ENCODE measurements around the gene ANKRD29. TPM values are rescaled to one million over a fixed set of nuclear protein-coding genes. Genes with fewer than 3 reads are reported as not detected.

The ANKRD29 gene
- total RNA-seq, 5 donors from 2014 or later (not counting 1 experiment from before 2014, with no cell fraction given), result 0.23 to 0.48 (median 0.32) TPM; not detected in 1

DNA sequence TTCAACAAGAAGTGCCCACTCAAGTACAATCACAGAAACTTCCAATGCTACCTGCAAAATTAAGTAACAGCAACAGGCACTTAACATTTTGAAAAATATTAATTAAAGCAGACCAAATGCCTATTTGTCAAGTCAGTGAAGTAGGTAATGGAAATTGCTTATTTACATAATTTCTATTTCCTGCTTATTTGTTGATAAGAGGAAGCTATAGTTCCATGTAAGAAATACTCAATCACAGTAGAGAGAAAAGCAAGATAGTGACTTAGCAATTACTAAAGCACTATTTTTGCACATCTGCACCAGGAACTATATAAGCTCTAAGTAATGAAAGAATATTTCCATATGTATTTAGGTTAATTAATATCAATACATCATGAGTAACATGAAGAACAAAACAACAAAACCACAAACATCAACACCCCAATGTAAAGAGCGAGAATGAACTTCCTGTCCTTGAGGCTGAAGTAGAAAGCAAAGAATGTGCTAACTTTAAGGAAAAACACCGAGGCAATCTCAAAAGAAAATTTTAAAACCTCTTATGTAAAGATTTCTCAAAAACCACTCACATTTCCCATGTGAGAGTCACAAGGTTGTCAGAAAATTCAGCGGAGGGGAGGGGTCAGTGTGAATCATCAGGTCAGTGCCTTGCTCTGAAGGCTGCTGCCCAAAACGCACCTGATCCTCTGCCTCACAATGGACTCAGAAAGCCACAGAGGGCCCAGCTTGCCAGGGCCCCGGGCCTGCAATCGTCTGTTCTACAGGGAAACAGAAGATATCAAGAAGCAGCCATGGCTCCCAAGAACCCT lies 88.9 kb downstream of the ANKRD29 start:
- peaks cover 37% of the 10 kb centered on the region for H3K36me3 Mint-ChIP-seq
- WGBS (ENCODE audit: insufficient coverage), result 17% methylated on average over 2 of the region's 6 CpGs
- ChIA-PET POLR2A (no interaction called here), CTCF (interaction anchor here in 1 of 2 donors (1.3 kb wide), 1 partner anchor 57 kb away, joined by 6 read pairs; no protein-coding TSS in a partner anchor)
- H3K27ac Mint-ChIP-seq, result peak overlapping the region; percentile 91 to 92
- Histone ChIP-seq H3K36me3 (ENCODE audit: control insufficient read depth in 2 of 2, extremely low read depth in 1 of 2, insufficient read depth in 1 of 2, low read length in 1 of 2) (peaks cover 0 to 25% of the 10 kb centered on the region in 2 donors), H3K27ac (ENCODE audit: low read length) (peak overlapping the region; percentile 91), H3K9me3 (no peaks in the 10 kb centered on the region), H3K4me3 (ENCODE audit: control insufficient read depth in 1 of 2, extremely low read depth in 1 of 2, low read length in 1 of 2) (peak overlapping the region in 1 of 2 donors; percentile 22), H3K27me3 (replicated peaks in 1 of 2; ENCODE audit: control insufficient read depth in 2 of 2, extremely low read depth in 1 of 2, insufficient read depth in 2 of 2, low read length in 1 of 2) (no peaks in the 10 kb centered on the region), H3K4me1 (ENCODE audit: control insufficient read depth in 1 of 2, extremely low read depth in 1 of 2, insufficient read depth in 2 of 2, low read length in 2 of 2) (peaks cover 26 to 66% of the 10 kb centered on the region in 2 experiments)
- no peaks in the 10 kb centered on the region for H3K27me3 Mint-ChIP-seq
- peaks cover 40 to 64% (median 53%) of the 10 kb centered on the region in 3 donors for H3K4me1 Mint-ChIP-seq
- peak overlapping the region; percentile 9 to 55 (median 55) for H3K4me3 Mint-ChIP-seq
- DNase-seq, result peak in 13 of 35 experiments; percentile 4 to 59 (median 20)
- H3K9me3 Mint-ChIP-seq, result no peaks in the 10 kb centered on the region
- ATAC-seq (replicated peaks in 1 of 4), result peak; percentile 60 to 78 (median 64)

DNA sequence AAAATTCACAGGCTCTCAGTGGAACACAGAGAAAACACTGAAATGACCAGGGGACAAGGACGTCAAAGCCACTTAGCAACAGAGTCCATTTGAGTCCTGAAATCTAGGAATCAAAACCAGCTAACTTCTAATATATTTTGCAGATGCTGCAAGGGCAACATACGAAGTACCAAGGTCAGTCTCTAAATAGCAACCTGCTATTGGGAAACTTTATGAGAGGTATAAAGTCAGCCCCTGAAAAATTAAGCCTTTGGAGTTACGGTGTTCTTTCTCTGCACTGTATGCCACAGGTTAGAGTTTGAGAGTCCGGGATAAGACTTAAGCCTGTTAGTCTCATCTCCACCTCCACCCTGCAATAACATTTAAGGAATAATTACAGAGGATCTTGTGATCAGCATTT lies 89.7 kb downstream of the ANKRD29 start:
- H3K4me3 Mint-ChIP-seq, result no peak overlapping the region
- H3K4me1 Mint-ChIP-seq, result peaks cover 33 to 56% (median 46%) of the 10 kb centered on the region in 3 donors
- no CpG with 5 or more reads among the region's 4 CpGs for WGBS (ENCODE audit: insufficient coverage)
- H3K36me3 Mint-ChIP-seq, result peaks cover 43% of the 10 kb centered on the region
- Histone ChIP-seq H3K4me1 (ENCODE audit: control insufficient read depth in 1 of 2, extremely low read depth in 1 of 2, insufficient read depth in 2 of 2, low read length in 2 of 2) (peaks cover 26 to 59% of the 10 kb centered on the region in 2 experiments), H3K36me3 (ENCODE audit: control insufficient read depth in 2 of 2, extremely low read depth in 1 of 2, insufficient read depth in 1 of 2, low read length in 1 of 2) (peaks cover 0 to 33% of the 10 kb centered on the region in 2 donors), H3K27me3 (replicated peaks in 1 of 2; ENCODE audit: control insufficient read depth in 2 of 2, extremely low read depth in 1 of 2, insufficient read depth in 2 of 2, low read length in 1 of 2) (no peaks in the 10 kb centered on the region), H3K9me3 (no peaks in the 10 kb centered on the region), H3K27ac (ENCODE audit: low read length) (peak overlapping the region; percentile 91), H3K4me3 (ENCODE audit: control insufficient read depth in 1 of 2, extremely low read depth in 1 of 2, low read length in 1 of 2) (no peak overlapping the region)
- ChIA-PET CTCF (interaction anchor here in 1 of 2 donors (1.3 kb wide), 1 partner anchor 57 kb away, joined by 6 read pairs; no protein-coding TSS in a partner anchor), POLR2A (no interaction called here)
- no peaks in the 10 kb centered on the region for H3K9me3 Mint-ChIP-seq
- ATAC-seq (replicated peaks in 1 of 4) (no peak), DNase-seq (no peak)
- peak overlapping the region; percentile 91 to 92 for H3K27ac Mint-ChIP-seq
- H3K27me3 Mint-ChIP-seq, result no peaks in the 10 kb centered on the region

DNA sequence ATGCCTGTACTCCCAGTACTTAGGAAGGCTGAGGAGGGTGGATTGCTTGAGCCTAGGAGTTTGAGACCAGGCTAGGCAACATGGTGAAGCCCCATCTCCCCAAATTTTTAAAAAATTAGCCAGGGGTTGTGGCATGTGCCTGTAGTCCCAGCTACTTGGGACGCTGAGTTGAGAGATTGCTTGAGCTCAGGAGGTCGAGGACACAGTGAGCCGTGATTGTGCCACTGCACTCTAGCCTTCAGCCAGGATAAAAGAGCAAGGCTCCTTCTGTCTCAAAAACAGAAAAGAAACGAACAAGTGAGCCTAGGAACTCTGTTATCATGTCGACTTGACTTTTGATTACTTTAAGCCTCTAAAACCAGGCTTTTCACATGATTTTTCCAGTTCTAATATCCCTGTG lies 90.1 kb downstream of the ANKRD29 start:
- Mint-ChIP-seq H3K9me3 (no peaks in the 10 kb centered on the region), H3K36me3 (peaks cover 46% of the 10 kb centered on the region), H3K27me3 (no peaks in the 10 kb centered on the region), H3K4me1 (peaks cover 33 to 55% (median 46%) of the 10 kb centered on the region in 3 donors), H3K4me3 (peak overlapping the region in 1 of 3 donors; percentile 1), H3K27ac (peak overlapping the region; percentile 85 to 91)
- Histone ChIP-seq H3K4me3 (ENCODE audit: control insufficient read depth in 1 of 2, extremely low read depth in 1 of 2, low read length in 1 of 2) (no peak overlapping the region), H3K36me3 (ENCODE audit: control insufficient read depth in 2 of 2, extremely low read depth in 1 of 2, insufficient read depth in 1 of 2, low read length in 1 of 2) (peaks cover under 1 to 36% of the 10 kb centered on the region in 2 donors), H3K27me3 (replicated peaks in 1 of 2; ENCODE audit: control insufficient read depth in 2 of 2, extremely low read depth in 1 of 2, insufficient read depth in 2 of 2, low read length in 1 of 2) (no peaks in the 10 kb centered on the region), H3K27ac (ENCODE audit: low read length) (peak overlapping the region; percentile 91), H3K9me3 (no peaks in the 10 kb centered on the region), H3K4me1 (ENCODE audit: control insufficient read depth in 1 of 2, extremely low read depth in 1 of 2, insufficient read depth in 2 of 2, low read length in 2 of 2) (peaks cover 26 to 59% of the 10 kb centered on the region in 2 experiments)
- no peak for ATAC-seq (replicated peaks in 1 of 4)
- no peak for DNase-seq
- ChIA-PET CTCF (no interaction called here), POLR2A (interaction anchor here in 1 of 2 donors (0.5 kb wide), 1 partner anchor 647 kb away, joined by 3 read pairs; no protein-coding TSS in a partner anchor)
- WGBS (ENCODE audit: insufficient coverage), result 94% methylated on average over 4 of the region's 5 CpGs

DNA sequence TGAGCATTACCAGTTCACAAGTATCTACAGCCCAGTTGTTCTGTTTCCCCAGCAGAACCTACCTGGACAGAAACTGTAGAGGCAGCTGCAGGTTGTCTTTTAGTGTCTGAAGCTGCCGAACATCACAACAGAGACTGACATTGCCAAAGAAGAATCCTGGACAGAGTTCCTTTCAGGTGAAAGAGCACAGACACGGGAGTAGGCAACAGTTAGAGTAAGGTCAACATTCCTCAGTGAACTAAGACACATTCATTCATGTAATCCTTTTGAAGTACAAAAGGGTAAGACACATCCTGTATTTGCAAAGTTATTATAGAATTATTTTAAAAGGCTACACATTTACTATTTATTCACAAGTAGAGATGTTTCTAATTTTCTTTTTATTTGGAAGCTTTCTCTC lies 90.7 kb downstream of the ANKRD29 start:
- no peak for DNase-seq
- Histone ChIP-seq H3K4me3 (ENCODE audit: control insufficient read depth in 1 of 2, extremely low read depth in 1 of 2, low read length in 1 of 2) (no peak overlapping the region), H3K27me3 (replicated peaks in 1 of 2; ENCODE audit: control insufficient read depth in 2 of 2, extremely low read depth in 1 of 2, insufficient read depth in 2 of 2, low read length in 1 of 2) (no peaks in the 10 kb centered on the region), H3K27ac (ENCODE audit: low read length) (no peak overlapping the region), H3K4me1 (ENCODE audit: control insufficient read depth in 1 of 2, extremely low read depth in 1 of 2, insufficient read depth in 2 of 2, low read length in 2 of 2) (peaks cover 26 to 59% of the 10 kb centered on the region in 2 experiments), H3K36me3 (ENCODE audit: control insufficient read depth in 2 of 2, extremely low read depth in 1 of 2, insufficient read depth in 1 of 2, low read length in 1 of 2) (peaks cover 6 to 42% of the 10 kb centered on the region in 2 donors), H3K9me3 (no peaks in the 10 kb centered on the region)
- peak overlapping the region; percentile 60 to 85 for H3K27ac Mint-ChIP-seq
- CTCF ChIA-PET, result no interaction called here
- H3K27me3 Mint-ChIP-seq, result no peaks in the 10 kb centered on the region
- H3K4me1 Mint-ChIP-seq, result peaks cover 33 to 55% (median 46%) of the 10 kb centered on the region in 3 donors
- 82% methylated on average over 1 of the region's 2 CpGs for WGBS (ENCODE audit: insufficient coverage)
- no peaks in the 10 kb centered on the region for H3K9me3 Mint-ChIP-seq
- POLR2A ChIA-PET, result interaction anchor here (0.5 to 0.9 kb wide), 4 partner anchors 10 to 647 kb away, joined by 3 to 4 read pairs (median 4); no protein-coding TSS in a partner anchor
- ATAC-seq (replicated peaks in 1 of 4), result no peak
- H3K36me3 Mint-ChIP-seq, result peaks cover 51% of the 10 kb centered on the region
- no peak overlapping the region for H3K4me3 Mint-ChIP-seq

DNA sequence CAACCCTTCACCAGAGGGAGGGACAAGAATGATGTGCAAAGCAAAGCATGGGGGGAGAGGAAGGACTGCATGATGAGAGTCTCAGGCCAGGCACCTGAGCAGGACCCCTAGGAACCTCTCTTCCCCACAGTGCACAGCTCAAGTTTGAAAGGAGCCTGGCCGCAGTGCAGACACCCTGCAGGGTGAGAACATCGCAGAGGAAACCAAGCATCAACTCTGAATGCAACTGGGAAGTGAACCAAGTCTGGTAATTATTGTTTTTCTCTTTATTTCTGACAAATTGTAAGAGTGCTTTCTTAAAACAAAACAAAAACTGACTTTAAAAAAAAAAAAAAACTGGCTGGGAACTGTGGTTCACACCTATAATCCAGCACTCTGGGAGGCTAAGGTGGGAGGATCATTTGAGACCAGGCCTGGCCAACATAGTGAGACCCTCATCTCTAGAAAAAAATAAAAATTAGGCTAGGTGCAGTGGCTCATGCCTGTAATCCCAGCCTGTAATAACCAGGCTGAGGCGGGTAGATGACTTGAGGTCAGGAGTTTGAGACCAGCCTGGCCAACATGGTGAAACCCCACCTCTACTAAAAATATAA lies 91.7 kb downstream of the ANKRD29 start:
- no peaks in the 10 kb centered on the region for H3K9me3 Mint-ChIP-seq
- peaks cover 52% of the 10 kb centered on the region for H3K36me3 Mint-ChIP-seq
- H3K4me3 ChIP-seq (ENCODE audit: control insufficient read depth in 1 of 2, extremely low read depth in 1 of 2, low read length in 1 of 2), result no peak overlapping the region
- H3K4me1 ChIP-seq (ENCODE audit: control insufficient read depth in 1 of 2, extremely low read depth in 1 of 2, insufficient read depth in 2 of 2, low read length in 2 of 2), result peaks cover 26 to 55% of the 10 kb centered on the region in 2 experiments
- peak overlapping the region; percentile 66 to 83 for H3K27ac Mint-ChIP-seq
- ChIA-PET CTCF (interaction anchor here (0.6 to 1.3 kb wide), 3 partner anchors 17 to 292 kb away, joined by 3 to 4 read pairs (median 3); no protein-coding TSS in a partner anchor), POLR2A (interaction anchor here (0.5 to 0.9 kb wide), 2 partner anchors 11 to 46 kb away, joined by 4 read pairs; no protein-coding TSS in a partner anchor)
- H3K4me3 Mint-ChIP-seq, result no peak overlapping the region
- DNase-seq (peak in 18 of 35 experiments; percentile 6 to 51 (median 20)), ATAC-seq (replicated peaks in 1 of 4) (peak in 2 of 4 experiments; percentile 31 to 51)
- no peaks in the 10 kb centered on the region for H3K27me3 ChIP-seq (replicated peaks in 1 of 2; ENCODE audit: control insufficient read depth in 2 of 2, extremely low read depth in 1 of 2, insufficient read depth in 2 of 2, low read length in 1 of 2)
- no peaks in the 10 kb centered on the region for H3K27me3 Mint-ChIP-seq
- H3K27ac ChIP-seq (ENCODE audit: low read length), result peak overlapping the region; percentile 47
- WGBS (ENCODE audit: insufficient coverage), result no CpG with 5 or more reads among the region's 3 CpGs
- H3K9me3 ChIP-seq, result no peaks in the 10 kb centered on the region
- H3K36me3 ChIP-seq (ENCODE audit: control insufficient read depth in 2 of 2, extremely low read depth in 1 of 2, insufficient read depth in 1 of 2, low read length in 1 of 2), result peaks cover 7 to 47% of the 10 kb centered on the region in 2 donors
- peaks cover 28 to 49% (median 41%) of the 10 kb centered on the region in 3 donors for H3K4me1 Mint-ChIP-seq

Data from T-cell (primary cell).